G401 (cell line): Measurements from ENCODE around the gene KIF6. TPM values are rescaled to one million over a fixed set of nuclear protein-coding genes. Genes with fewer than 3 reads are reported as not detected.
"Not testable (repeated sequence)": the region's sequence is repeated elsewhere in the genome, so short reads cannot be mapped to it uniquely, and the experiment has no call there.

ENCODE experiments used
- DNase-seq: peaks from one replicate; pipeline ENCODE4 v3.0.0-alpha.2; 2015; ENCODE audit warnings: low spot score
- in situ Hi-C: cut with HindIII; loops from 2 replicates; pipeline ENCODE4 v1.10.0; 2016; ENCODE audit warnings: low sequenced_read_pairs, mixed read lengths
- total RNA-seq: library from RNA; depleted of rRNA; stranded (reverse); fragments of >200 nt; shearing (Covaris generic); gene quantifications from 2 replicates; pipeline ENCODE4 v1.2.3, GENCODE V29; 2014

The KIF6 gene
- total RNA-seq, 1 experiment from 2014 or later: 0.20 TPM

GRCh38 chr6:39723350-39723749 is 1.9 kb downstream of the KIF6 start:
- DNase-seq, in situ Hi-C loops: not testable (repeated sequence)

GRCh38 chr6:39714802-39715201 is 10.4 kb downstream of the KIF6 start:
- no peak for DNase-seq
- in situ Hi-C loops: no loop called here

GRCh38 chr6:39707962-39708683 is 17.1 kb downstream of the KIF6 start:
- in situ Hi-C loops: no loop called here

GRCh38 chr6:39706819-39707335 is 18.3 kb downstream of the KIF6 start:
- in situ Hi-C loops: no loop called here
- no peak for DNase-seq

More at GRCh38 chr6:39707962-39708683, 17.1 kb downstream of the KIF6 start:
- DNase-seq: no peak

GRCh38 chr6:39702265-39702664 is 22.9 kb downstream of the KIF6 start:
- in situ Hi-C loops: no loop called here

GRCh38 chr6:39700362-39700761 is 24.8 kb downstream of the KIF6 start:
- in situ Hi-C loops: no loop called here

More at GRCh38 chr6:39702265-39702664, 22.9 kb downstream of the KIF6 start:
- no peak for DNase-seq

GRCh38 chr6:39698789-39699188 is 26.4 kb downstream of the KIF6 start:
- in situ Hi-C loops: no loop called here
- DNase-seq: no peak

More at GRCh38 chr6:39700362-39700761, 24.8 kb downstream of the KIF6 start:
- DNase-seq: no peak

GRCh38 chr6:39696986-39697788 is 28.0 kb downstream of the KIF6 start:
- in situ Hi-C loops: no loop called here
- DNase-seq: no peak

GRCh38 chr6:39695447-39695846 is 29.8 kb downstream of the KIF6 start:
- DNase-seq: no peak
- in situ Hi-C loops: no loop called here

- in situ Hi-C loops: no loop called here
- no peak for DNase-seq
Measured at GRCh38 chr6:39693206-39693605, 32.0 kb downstream of the KIF6 start.

- DNase-seq: no peak
- in situ Hi-C loops: no loop called here
Measured at GRCh38 chr6:39688494-39688893, 36.7 kb downstream of the KIF6 start.

GRCh38 chr6:39686976-39687375 is 38.2 kb downstream of the KIF6 start:
- in situ Hi-C loops: no loop called here

GRCh38 chr6:39685938-39686337 is 39.3 kb downstream of the KIF6 start:
- in situ Hi-C loops: no loop called here
- DNase-seq: no peak

More at GRCh38 chr6:39686976-39687375, 38.2 kb downstream of the KIF6 start:
- no peak for DNase-seq

- DNase-seq: no peak
- in situ Hi-C loops: no loop called here
Measured at GRCh38 chr6:39685489-39685826, 39.8 kb downstream of the KIF6 start.

GRCh38 chr6:39684790-39685488 is 40.3 kb downstream of the KIF6 start:
- DNase-seq: no peak
- in situ Hi-C loops: no loop called here

GRCh38 chr6:39681674-39682121 is 43.5 kb downstream of the KIF6 start:
- in situ Hi-C loops: no loop called here
- no peak for DNase-seq

- no peak for DNase-seq
- in situ Hi-C loops: no loop called here
Measured at GRCh38 chr6:39678914-39679313, 46.3 kb downstream of the KIF6 start.

- in situ Hi-C loops: not testable (repeated sequence)
Measured at GRCh38 chr6:39677318-39677717, 47.9 kb downstream of the KIF6 start.

GRCh38 chr6:39670519-39670918 is 54.7 kb downstream of the KIF6 start:
- no peak for DNase-seq
- in situ Hi-C loops: no loop called here

More at GRCh38 chr6:39677318-39677717, 47.9 kb downstream of the KIF6 start:
- DNase-seq: not testable (repeated sequence)

- no peak for DNase-seq
- in situ Hi-C loops: no loop called here
Measured at GRCh38 chr6:39669973-39670342, 55.2 kb downstream of the KIF6 start.
